ENCODE data around the gene WNT3A. TPM values are rescaled to one million over a fixed set of nuclear protein-coding genes. Genes with fewer than 3 reads are reported as not detected.

Gene WNT3A
- total and polyA plus RNA-seq, 9 of the 15 experiments (the other 6 are each of a cell fraction or from before 2014, with no cell fraction given), result not detected

- TF ChIP-seq RERE (CRISPR knock-in tag; IDR thresholded peaks at IDR 0.05; ENCODE audit: borderline replicate concordance) (0 out of 2 replicates have a peak, but pooled peaks have one; percentile 2), ZNF347 (CRISPR knock-in tag; IDR thresholded peaks at IDR 0.05; ENCODE audit: low read depth) (no peak), RBM15 (IDR thresholded peaks at IDR 0.05; ENCODE audit: insufficient read depth, low read length) (no peak), USF2 (CRISPR knock-in tag; IDR thresholded peaks at IDR 0.05) (0 out of 2 replicates have a peak, but pooled peaks have one; percentile 1), TCF7 (IDR thresholded peaks at IDR 0.05; ENCODE audit: borderline replicate concordance) (no peak; the same call in 1 of the 2 replicates), CREM (IDR thresholded peaks at IDR 0.05; ENCODE audit: low read depth) (peak; percentile 45; the same call in 1 of the 2 replicates), POLR2AphosphoS5 (IDR thresholded peaks at IDR 0.05; ENCODE audit: control insufficient read depth, insufficient read depth, low read depth, low read length) (no peak), MTA1 (IDR thresholded peaks at IDR 0.05; ENCODE audit: borderline replicate concordance) (no peak), ZBTB40 (IDR thresholded peaks at IDR 0.05) (peak; percentile 26; the same call in 1 of the 2 replicates), ZBTB40 (CRISPR knock-in tag; IDR thresholded peaks at IDR 0.05) (peak; percentile 37; the same call in 1 of the 2 replicates)
These were observed 76.4 kb downstream of the WNT3A start (continued) for GRCh38 chr1:228082918-228083870.
